Mucosa of gallbladder (tissue), 1 donor: Measurements from ENCODE around the gene CDKAL1. TPM values are rescaled to one million over a fixed set of nuclear protein-coding genes. Genes with fewer than 3 reads are reported as not detected.

Experiments
- total RNA-seq: library from RNA; stranded (reverse); gene quantifications from one replicate; pipeline ENCODE4 v1.2.1, GENCODE V29; 2021
- donor health status: DM: no; HTN: no; CAD: no.

The CDKAL1 gene
- total RNA-seq, 1 donor from 2014 or later = 13.1 TPM

Other genes with a start within 250 kb of the CDKAL1 start
- gene E2F3, start 132.6 kb upstream of the CDKAL1 start, total RNA-seq = 7.7 TPM